Measurements from ENCODE around the gene GPC3. TPM values are rescaled to one million over a fixed set of nuclear protein-coding genes. Genes with fewer than 3 reads are reported as not detected.

Gene GPC3
- total RNA-seq, 2 experiments from 2014 or later: 0.25 to 0.59 TPM

DNA sequence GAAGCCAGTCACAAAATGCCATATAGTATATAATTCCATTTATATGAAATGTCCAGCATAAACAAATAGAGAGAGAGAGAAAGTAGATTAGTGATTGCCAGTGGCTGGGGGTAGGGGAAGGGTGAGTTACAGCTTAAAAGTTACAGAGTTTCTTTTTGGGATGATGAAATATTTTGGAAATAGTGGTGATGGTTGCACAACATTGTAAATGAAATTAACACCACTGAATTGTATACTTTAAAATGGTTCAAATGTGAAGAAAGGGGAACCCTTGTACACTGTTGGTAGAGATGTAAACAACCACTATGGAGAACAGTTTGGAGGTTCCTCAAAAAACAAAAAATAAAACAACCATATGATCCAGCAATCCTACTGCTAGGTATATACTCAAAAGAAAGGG lies 439.0 kb downstream of the GPC3 start:
- ChIA-PET POLR2A (no interaction called here), CTCF (no interaction called here)
- Histone ChIP-seq H3K4me3 (ENCODE audit: low read length) (no peak overlapping the region), H3K27ac (ENCODE audit: low read depth in 1 of 2, low read length in 2 of 2) (no peak overlapping the region), H3K4me1 (ENCODE audit: insufficient read depth, low read length) (no peaks in the 10 kb centered on the region), H3K36me3 (ENCODE audit: insufficient read depth, low read length) (no peaks in the 10 kb centered on the region), H3K27me3 (ENCODE audit: control insufficient read depth in 1 of 2, insufficient read depth in 2 of 2, low read length in 2 of 2) (no peaks in the 10 kb centered on the region), H3K9me3 (ENCODE audit: control insufficient read depth in 1 of 2, insufficient read depth in 1 of 2, low read length in 2 of 2) (no peaks in the 10 kb centered on the region)
- Mint-ChIP-seq H3K9me3 (no peaks in the 10 kb centered on the region), H3K4me3 (no peak overlapping the region), H3K27ac (no peak overlapping the region), H3K27me3 (no peaks in the 10 kb centered on the region), H3K4me1 (ENCODE audit: low read depth) (no peaks in the 10 kb centered on the region), H3K36me3 (ENCODE audit: low read depth) (no peaks in the 10 kb centered on the region)
- no peak for ATAC-seq (ENCODE audit: poor library complexity)
- peak in 1 of 14 experiments; percentile 0 for DNase-seq
- TF ChIP-seq, protein P1, sequence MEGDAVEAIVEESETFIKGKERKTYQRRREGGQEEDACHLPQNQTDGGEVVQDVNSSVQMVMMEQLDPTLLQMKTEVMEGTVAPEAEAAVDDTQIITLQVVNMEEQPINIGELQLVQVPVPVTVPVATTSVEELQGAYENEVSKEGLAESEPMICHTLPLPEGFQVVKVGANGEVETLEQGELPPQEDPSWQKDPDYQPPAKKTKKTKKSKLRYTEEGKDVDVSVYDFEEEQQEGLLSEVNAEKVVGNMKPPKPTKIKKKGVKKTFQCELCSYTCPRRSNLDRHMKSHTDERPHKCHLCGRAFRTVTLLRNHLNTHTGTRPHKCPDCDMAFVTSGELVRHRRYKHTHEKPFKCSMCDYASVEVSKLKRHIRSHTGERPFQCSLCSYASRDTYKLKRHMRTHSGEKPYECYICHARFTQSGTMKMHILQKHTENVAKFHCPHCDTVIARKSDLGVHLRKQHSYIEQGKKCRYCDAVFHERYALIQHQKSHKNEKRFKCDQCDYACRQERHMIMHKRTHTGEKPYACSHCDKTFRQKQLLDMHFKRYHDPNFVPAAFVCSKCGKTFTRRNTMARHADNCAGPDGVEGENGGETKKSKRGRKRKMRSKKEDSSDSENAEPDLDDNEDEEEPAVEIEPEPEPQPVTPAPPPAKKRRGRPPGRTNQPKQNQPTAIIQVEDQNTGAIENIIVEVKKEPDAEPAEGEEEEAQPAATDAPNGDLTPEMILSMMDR (IDR thresholded peaks at IDR 0.05): no peak
- intact Hi-C loops (cut with DNase I, micrococcal nuclease): no loop called here

DNA sequence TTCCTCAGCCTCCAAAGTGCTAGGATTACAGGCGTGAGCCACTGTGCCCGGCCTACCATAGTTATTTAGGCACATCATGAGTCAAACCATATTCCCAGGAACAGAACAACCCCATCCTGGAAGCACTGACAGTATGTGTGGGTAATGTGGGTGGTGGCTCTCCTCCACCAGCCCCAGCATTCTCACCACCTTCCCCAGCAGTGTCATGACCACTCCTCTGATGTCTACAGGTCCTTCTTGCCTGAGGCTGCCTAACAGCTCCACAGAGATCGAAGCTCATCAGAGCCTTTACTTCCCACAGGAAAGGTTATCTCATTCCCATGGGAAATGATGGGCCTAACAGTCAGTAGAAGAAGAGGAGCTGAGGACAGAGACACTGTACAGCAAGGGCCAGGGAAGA lies 440.6 kb downstream of the GPC3 start:
- no peak overlapping the region for H3K4me3 Mint-ChIP-seq
- no peaks in the 10 kb centered on the region for H3K4me1 ChIP-seq (ENCODE audit: insufficient read depth, low read length)
- H3K4me3 ChIP-seq (ENCODE audit: low read length): no peak overlapping the region
- CTCF ChIA-PET: no interaction called here
- no peak overlapping the region for H3K27ac ChIP-seq (ENCODE audit: low read depth in 1 of 2, low read length in 2 of 2)
- H3K27me3 ChIP-seq (ENCODE audit: control insufficient read depth in 1 of 2, insufficient read depth in 2 of 2, low read length in 2 of 2): no peaks in the 10 kb centered on the region
- H3K27ac Mint-ChIP-seq: no peak overlapping the region
- H3K36me3 ChIP-seq (ENCODE audit: insufficient read depth, low read length): no peaks in the 10 kb centered on the region
- TF ChIP-seq, protein P1 (IDR thresholded peaks at IDR 0.05): no peak
- H3K9me3 Mint-ChIP-seq: no peaks in the 10 kb centered on the region
- no peaks in the 10 kb centered on the region for H3K4me1 Mint-ChIP-seq (ENCODE audit: low read depth)
- H3K36me3 Mint-ChIP-seq (ENCODE audit: low read depth): no peaks in the 10 kb centered on the region
- H3K27me3 Mint-ChIP-seq: no peaks in the 10 kb centered on the region
- no peak for DNase-seq
- H3K9me3 ChIP-seq (ENCODE audit: control insufficient read depth in 1 of 2, insufficient read depth in 1 of 2, low read length in 2 of 2): no peaks in the 10 kb centered on the region
- intact Hi-C loops (cut with DNase I, micrococcal nuclease): no loop called here
- no peak for ATAC-seq (ENCODE audit: poor library complexity)
- POLR2A ChIA-PET: no interaction called here

DNA sequence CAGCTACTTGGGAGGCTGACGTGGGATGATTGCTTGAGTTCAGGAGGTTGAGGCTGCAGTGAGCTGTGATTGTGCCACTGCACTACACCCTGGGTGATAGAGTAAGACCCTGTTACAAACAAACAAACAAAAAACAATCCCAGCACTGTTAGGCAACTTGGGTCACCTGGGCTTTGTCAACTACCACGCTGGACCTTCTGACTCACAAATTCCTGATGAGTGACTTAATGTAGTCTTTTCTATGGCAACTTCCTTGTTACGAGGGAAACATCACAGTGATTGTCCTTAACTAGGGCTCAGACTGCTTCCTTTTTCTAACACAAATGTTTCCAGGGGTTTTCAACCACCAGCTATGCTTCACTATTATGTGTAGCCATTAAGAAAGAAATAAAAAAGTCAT lies 441.3 kb downstream of the GPC3 start:
- H3K27ac ChIP-seq (ENCODE audit: low read depth in 1 of 2, low read length in 2 of 2): no peak overlapping the region
- Mint-ChIP-seq H3K9me3 (no peaks in the 10 kb centered on the region), H3K4me3 (no peak overlapping the region), H3K27me3 (no peaks in the 10 kb centered on the region), H3K27ac (no peak overlapping the region), H3K36me3 (ENCODE audit: low read depth) (no peaks in the 10 kb centered on the region), H3K4me1 (ENCODE audit: low read depth) (no peaks in the 10 kb centered on the region)
- ATAC-seq (ENCODE audit: poor library complexity) (no peak), DNase-seq (peak in 3 of 14 experiments; percentile 0 to 52 (median 35))
- no peaks in the 10 kb centered on the region for H3K27me3 ChIP-seq (ENCODE audit: control insufficient read depth in 1 of 2, insufficient read depth in 2 of 2, low read length in 2 of 2)
- H3K4me3 ChIP-seq (ENCODE audit: low read length): no peak overlapping the region
- no peaks in the 10 kb centered on the region for H3K4me1 ChIP-seq (ENCODE audit: insufficient read depth, low read length)
- TF ChIP-seq, protein P1 (IDR thresholded peaks at IDR 0.05): no peak
- intact Hi-C loops (cut with DNase I, micrococcal nuclease): no loop called here
- POLR2A ChIA-PET: no interaction called here
- no peaks in the 10 kb centered on the region for H3K9me3 ChIP-seq (ENCODE audit: control insufficient read depth in 1 of 2, insufficient read depth in 1 of 2, low read length in 2 of 2)
- H3K36me3 ChIP-seq (ENCODE audit: insufficient read depth, low read length): no peaks in the 10 kb centered on the region
- CTCF ChIA-PET: no interaction called here

Data from CD4-positive, alpha-beta T cell (primary cell).